ENCODE data around the gene GRIN2A.
"Not testable (repeated sequence)": the region's sequence is repeated elsewhere in the genome, so short reads cannot be mapped to it uniquely, and the experiment has no call there.

Gene GRIN2A

DNA sequence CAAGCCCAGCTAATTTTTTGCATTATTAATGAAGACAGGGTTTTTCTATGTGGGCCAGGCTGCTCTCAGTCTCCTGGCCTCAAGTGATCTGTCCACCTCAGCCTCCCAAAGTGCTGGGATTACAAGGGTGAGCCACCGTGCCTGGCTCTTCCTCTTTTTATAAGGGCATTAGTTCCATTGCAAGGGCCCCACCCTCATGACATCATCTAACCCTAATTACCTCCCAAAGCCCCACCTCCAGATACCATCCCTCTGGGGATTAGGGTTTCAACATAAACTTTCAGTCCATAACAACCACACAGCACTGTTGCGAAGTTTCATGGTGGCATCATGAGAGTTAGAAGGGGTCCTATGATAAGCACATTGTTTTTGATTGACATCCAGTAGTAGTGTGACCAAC is 277.7 kb downstream of the GRIN2A start:
- no peak overlapping the region for H3K4me3 ChIP-seq (ENCODE audit: low read depth, low read length)
- DNase-seq (ENCODE audit: low read depth), result no peak

DNA sequence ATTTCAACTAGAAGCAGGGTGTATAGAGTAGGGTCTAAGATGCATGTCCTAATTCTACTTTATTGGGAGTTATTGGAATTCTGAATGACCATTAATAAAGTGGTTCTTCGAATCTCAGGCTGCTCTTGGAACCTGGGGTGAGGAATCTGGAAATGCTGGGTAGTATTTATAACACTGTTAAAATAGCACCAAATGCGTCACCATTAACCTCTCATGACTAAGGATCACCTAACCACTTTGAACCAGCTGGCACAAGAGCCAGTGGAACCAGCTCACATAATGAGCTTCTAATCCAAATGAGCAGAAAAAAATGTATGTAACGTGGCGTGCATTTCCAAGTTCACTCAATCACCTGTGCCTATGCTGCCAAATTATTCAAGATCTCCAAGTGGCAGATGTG is 281.7 kb downstream of the GRIN2A start:
- no peak for DNase-seq (ENCODE audit: low read depth)
- H3K4me3 ChIP-seq (ENCODE audit: low read depth, low read length), result no peak overlapping the region

DNA sequence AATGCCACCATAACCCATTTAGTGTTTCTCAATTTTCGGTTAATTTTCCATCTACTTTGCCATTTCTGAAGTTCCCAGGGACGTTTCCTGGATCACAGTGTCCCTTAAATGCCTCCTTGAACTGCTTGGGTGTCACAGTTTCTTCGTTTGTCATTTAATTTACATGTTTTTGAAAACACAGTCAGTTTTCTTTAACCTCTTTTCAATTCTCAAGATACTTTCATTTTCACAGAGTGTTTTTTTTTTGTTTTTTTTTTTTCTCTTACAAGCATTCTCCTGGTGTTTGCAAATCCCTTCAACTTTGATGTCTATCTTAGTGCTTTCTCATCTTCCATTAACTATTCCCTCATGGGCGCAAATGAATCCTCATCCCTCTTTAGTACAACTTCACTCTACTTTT is 283.7 kb downstream of the GRIN2A start:
- no peak overlapping the region for H3K4me3 ChIP-seq (ENCODE audit: low read depth, low read length)
- DNase-seq (ENCODE audit: low read depth), result no peak

DNA sequence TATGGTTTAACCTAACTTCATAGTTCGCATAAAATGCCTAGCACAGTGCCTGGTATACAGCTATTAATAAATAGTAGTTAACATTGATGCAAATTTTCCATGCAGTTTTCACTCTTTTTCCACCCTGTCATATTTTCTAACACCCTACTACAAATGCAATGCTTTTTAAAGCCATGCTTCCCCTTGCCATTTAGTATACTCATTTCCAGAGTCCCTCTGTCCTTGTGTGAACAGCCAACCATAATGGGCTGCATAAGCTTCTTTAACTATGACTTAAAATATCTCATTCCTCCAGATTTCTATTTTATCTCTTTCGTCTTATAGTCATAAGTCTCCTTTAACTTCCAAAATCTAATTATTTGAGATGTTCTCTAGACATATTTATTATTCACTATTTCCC is 284.1 kb downstream of the GRIN2A start:
- H3K4me3 ChIP-seq (ENCODE audit: low read depth, low read length), result no peak overlapping the region
- no peak for DNase-seq (ENCODE audit: low read depth)

DNA sequence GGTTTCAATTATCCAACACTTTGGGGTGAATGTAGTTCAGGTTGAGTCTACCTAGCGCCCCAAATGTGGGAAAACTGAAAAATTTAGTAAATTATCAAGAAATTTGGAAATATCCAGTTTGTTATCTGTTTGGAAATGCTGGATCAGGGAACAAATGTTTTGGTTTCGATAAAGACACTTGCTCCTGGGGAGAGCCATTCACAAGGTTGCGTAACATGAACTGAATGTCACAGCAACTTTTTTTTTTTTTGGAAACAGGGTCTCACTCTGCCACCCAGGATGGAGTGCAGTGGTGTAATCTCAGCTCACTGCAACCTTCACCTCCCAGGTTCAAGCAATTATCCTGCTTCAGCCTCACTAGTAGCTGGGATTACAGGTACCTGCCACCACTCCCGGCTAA is 286.4 kb downstream of the GRIN2A start:
- no peak for DNase-seq (ENCODE audit: low read depth)
- H3K4me3 ChIP-seq (ENCODE audit: low read depth, low read length), result no peak overlapping the region

DNA sequence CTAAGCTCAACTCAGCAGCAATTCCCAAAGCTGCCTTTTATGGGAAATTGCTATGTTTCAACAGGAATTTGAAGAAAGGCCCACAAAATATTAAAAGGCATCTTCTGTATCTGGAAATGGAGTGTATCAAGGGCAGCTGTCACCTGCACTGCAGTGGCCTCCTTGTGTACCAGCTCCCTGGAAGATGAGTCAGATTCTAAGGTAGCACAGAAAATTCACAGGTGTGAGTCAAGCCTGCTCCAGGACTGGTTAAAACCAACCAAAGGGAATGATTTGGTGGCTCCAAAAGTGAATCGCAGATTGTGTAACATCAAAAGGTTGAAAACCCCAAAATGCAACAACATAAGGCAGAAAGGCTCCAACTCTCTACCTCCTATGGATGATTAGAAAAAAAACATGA is 296.4 kb downstream of the GRIN2A start:
- no peak overlapping the region for H3K4me3 ChIP-seq (ENCODE audit: low read depth, low read length)
- DNase-seq (ENCODE audit: low read depth), result no peak

DNA sequence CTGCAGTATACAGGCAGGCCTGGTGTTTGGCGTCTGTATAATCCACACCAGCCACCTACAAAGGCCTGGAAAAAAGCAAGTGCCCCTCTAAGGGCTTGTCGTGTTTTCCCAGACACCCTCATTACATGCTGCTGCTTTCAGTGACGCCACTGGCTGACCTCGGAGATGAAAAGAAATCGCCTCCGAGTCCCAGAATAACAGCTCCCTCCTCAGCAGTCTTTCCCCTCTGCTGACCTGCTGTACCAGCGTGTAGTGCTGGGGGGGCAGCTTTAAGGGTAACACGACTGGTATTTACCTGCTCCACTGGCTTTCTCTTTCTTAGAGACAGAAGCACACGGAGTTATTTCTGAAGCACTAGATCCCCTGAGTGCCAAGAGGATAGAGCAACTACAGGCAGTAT is 296.8 kb downstream of the GRIN2A start:
- no peak for DNase-seq (ENCODE audit: low read depth)
- no peak overlapping the region for H3K4me3 ChIP-seq (ENCODE audit: low read depth, low read length)

DNA sequence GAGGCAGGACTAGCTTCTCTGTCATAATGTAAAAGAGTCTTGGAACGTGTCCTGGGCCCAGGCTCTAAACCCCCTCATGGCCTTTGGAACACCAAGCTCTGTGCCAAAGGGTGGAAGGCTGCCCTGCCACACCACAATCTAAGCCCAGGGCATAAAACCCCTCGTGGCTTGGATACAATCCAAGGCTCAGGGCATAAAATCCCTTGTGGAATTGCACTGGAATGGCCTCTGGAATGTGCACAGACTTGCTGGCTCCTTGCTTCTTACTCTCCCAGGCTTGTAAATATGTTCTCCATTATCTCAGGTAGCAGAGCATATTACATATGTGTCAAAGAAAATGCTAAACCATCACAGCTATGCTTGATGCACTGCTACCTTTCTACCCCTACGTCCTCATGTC is 306.2 kb downstream of the GRIN2A start:
- DNase-seq (ENCODE audit: low read depth); H3K4me3 ChIP-seq (ENCODE audit: low read depth, low read length): not testable (repeated sequence)

DNA sequence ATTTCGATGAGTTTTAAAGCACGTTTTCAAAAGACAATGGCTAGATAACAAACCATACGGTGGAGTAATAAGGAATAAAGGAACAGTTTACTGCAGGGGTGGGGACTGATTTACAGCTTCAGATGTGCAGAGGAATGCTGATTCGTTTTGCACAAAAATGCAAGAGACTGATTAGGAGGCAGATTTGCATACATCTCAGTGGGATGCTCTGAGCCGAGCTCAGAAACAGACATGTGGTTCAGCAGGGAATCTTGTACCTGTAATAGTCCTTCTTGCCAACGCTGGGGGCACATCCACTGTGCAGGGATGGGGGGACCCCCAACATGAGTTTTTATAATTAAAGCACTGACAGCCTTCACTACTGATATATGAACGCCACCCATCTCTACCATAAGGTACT is 308.0 kb downstream of the GRIN2A start:
- no peak for DNase-seq (ENCODE audit: low read depth)
- no peak overlapping the region for H3K4me3 ChIP-seq (ENCODE audit: low read depth, low read length)

DNA sequence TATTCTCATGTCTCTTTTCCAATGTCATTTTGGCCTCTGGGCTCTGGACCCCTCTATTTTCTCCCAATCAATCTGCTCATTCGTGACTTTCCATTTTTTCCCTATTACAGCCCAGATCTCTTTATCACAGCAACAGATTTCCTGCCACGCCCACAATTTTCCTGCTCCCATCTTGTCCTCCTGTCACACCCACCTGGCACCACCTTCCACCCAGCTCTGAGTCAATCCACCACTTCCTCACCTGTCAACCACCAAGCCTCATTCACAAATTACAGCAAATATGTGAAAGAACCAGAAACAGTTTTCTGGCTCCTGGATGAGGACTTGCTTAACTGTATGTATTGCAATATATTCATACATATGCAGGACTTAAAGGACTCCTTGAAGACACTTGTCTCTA is 311.3 kb downstream of the GRIN2A start:
- DNase-seq (ENCODE audit: low read depth), result no peak

DNA sequence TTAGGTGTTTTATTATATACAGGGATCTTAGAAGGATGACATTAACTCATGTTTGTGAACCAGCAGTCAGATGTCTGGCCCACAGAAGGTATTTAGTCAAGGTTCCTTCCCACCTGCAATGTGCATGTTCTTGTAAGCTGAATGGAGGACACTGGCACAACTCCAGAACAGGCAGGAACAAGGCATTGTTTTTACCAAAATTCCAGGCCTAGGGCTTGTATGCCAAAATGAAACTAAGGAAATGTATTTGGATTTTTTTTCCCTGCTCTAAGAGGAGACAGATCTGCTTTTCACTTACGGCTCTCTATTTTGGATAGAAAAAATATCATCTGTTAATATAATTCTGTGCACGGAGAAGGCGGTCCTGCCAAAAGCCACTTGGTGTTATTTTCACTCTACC is 312.5 kb downstream of the GRIN2A start:
- H3K4me3 ChIP-seq (ENCODE audit: low read depth, low read length), result no peak overlapping the region
- DNase-seq (ENCODE audit: low read depth), result no peak

More for the DNA sequence above, 311.3 kb downstream of the GRIN2A start:
- H3K4me3 ChIP-seq (ENCODE audit: low read depth, low read length), result no peak overlapping the region

DNA sequence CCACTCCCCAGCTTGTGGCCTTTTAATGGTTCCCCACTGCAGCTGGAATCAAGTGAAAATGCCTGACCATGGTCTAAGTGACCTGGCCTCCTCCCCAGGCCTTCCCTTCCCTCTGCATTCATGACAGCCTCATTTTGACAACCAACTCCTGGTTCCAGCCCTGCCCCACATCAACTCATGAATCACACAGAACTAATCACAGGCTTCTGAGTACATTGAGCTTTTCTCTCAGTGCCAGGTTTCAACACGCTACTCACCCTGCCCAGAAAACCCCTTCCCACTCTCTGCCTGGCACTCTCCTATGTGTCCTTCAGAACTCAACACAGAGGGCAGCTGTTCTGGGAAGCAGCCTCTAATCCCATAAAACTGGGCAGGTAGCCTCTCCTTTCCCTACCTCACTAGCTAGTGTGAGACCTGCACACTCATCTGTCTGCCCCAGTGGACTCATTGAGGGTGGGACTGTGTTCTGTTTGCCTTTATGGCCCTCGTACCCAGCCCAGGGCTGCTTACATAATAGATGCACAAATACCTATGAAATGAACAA is 313.6 kb downstream of the GRIN2A start:
- no peak for DNase-seq (ENCODE audit: low read depth)
- H3K4me3 ChIP-seq (ENCODE audit: low read depth, low read length), result no peak overlapping the region

DNA sequence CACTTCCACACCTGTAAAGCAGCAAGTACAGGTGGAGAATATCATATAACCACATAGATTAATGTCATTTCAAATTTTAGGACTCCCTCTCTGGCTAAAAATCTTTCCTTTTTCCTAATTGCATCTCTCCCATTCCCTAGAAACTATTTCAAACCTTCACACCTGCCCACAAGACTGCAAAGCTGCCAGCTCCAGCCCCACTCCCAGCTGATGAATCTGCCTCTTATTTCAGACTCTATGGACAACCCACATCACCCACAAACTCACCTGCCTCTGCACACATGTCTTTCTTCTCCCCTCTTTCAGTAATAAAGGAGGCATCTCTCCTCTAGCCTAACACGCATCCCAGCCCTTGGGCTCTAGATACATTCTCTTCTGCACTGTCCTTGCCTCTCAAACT is 315.1 kb downstream of the GRIN2A start:
- H3K4me3 ChIP-seq (ENCODE audit: low read depth, low read length), result no peak overlapping the region

DNA sequence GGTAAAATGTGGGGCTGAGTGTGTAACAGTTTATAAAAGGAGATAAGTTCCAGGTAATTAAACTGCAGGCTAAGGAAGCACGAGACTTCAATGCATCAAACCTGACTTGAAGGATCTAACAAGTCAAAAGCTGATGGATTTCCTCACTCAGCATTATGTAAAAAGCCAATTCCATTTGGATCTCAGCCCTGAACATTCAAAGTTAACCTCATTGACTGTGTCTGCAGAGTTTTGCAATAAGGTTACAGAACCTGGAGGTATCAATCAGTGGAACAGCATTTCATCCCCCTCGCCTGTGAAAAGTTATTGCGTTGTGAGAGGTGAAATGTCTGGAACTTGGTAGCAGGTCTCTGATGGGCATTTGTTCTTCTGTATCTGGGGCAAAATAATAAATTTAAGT is 317.8 kb downstream of the GRIN2A start:
- no peak overlapping the region for H3K4me3 ChIP-seq (ENCODE audit: low read depth, low read length)
- no peak for DNase-seq (ENCODE audit: low read depth)

More for the DNA sequence above, 315.1 kb downstream of the GRIN2A start:
- DNase-seq (ENCODE audit: low read depth), result no peak

DNA sequence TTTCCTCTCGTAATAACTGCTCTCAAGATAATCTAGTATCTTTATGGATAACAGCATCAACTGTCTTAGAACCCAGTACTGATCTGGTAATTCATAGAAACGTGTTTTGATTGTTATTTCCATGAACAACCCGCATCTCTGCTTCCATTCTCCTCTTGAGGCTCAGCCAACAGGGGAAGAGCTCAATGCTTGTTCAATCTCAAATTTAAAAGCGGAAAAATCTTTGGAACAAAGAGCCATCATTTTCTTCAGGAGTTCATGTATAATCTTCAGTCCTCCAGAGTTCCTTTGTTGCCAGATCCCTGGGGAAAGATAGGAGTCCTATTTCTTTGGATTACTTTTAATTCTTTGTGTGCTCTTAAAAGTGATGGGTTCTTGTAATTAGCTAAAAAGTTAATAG is 319.9 kb downstream of the GRIN2A start:
- no peak overlapping the region for H3K4me3 ChIP-seq (ENCODE audit: low read depth, low read length)
- no peak for DNase-seq (ENCODE audit: low read depth)

DNA sequence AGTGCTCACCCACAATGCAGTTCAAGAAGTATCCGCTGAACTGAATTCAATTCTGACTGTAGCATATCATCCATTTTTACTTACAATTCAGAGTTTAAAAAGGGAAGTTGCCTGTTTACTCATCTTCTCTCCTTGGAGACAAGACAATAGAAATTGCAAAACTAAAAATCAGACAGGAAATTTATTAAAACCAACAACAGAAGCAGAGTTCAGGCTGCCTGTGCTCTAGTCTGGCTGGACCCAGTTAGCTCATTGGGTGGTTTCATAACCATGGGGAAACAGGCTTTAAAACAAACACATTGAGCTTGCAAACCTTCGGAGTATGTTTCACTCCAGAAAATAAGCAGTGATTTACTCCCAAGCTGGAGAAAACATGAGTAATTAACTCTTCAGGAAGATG is 321.4 kb downstream of the GRIN2A start:
- DNase-seq (ENCODE audit: low read depth), result no peak
- no peak overlapping the region for H3K4me3 ChIP-seq (ENCODE audit: low read depth, low read length)

DNA sequence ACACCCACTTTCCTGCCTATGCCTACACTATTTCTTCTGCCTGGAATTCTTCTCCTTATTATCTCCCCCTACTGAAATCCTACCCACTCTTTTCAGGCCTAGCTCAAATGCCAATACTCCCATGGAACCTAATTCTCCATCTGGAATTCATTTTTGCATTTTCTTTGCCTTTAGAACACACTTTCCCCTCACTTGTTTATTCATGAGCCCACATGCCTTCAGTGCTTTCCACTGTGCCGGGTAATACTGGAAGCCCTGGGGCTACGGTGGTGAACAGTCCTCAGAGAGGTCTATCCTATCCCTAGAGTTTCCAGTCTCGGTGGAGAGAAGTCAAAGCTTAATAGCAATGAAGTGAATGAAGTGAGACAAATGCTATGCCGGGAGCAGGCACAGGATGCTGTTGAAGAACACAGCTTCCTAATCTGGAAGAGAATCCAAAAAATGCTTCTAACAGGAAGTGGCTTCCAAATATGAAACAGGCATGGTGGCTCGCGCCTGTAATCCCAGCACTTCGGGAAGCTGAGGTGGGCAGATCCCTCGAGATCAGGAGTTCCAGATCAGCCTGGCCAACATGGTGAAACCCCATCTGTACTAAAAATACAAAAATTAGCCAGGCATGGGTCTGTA is 322.4 kb downstream of the GRIN2A start:
- H3K4me3 ChIP-seq (ENCODE audit: low read depth, low read length), result no peak overlapping the region
- no peak for DNase-seq (ENCODE audit: low read depth)

DNA sequence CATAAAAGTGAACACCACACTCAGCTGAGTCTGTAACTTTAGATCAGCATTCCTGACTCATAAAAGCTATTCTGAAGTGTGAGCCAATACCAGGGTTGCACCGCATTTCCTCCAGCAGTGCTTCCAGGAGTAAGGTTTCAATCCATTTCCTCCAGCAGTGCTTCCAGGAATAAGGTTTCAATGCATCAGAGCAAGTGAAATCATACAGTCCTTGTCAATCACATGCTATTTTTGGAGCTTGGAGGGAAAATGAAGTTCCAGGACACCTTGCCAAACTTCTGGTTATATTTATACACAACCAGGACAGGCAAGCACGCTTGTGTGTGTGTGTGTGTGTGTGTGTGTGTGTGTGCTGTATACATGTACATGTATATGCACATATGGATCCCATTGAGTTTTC is 327.6 kb downstream of the GRIN2A start:
- no peak overlapping the region for H3K4me3 ChIP-seq (ENCODE audit: low read depth, low read length)
- DNase-seq (ENCODE audit: low read depth), result peak; percentile 25

DNA sequence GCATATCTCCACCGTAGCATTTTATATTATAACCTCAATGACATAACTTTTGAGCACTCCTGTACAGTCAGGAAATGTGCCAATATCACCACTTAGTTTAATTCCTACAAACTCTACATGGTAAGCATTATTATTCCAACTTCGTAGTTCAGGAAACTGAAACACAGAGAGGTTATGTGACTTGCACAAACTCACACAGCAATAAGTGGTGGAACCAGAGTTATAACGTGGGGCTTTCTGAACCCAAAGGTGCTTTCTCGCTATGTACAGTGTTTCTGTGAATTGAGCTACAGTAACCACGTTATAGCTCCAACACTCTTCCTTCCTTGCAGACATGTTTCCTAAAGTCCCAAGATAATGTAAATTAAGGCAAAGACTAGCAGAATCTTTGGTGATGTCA is 330.2 kb downstream of the GRIN2A start:
- DNase-seq (ENCODE audit: low read depth), result no peak

DNA sequence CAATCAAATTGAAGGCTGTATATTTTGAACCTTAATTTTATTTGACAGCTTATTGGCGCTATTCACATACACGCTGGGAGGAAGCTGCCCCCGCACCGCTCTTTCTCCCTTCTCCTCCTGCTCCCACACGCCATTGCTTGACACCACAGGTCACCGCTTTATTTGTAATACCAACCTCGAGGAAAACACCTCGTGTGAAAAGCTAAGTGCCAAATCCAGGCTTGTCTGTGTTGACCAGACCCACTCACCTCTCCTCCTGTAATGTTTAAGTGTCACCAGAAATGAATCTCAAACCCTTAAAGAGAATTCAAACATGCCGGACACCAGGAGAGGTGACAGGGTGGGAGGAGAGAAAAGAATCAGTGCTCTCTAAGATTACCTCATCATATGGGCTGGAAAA is 331.4 kb downstream of the GRIN2A start:
- DNase-seq (ENCODE audit: low read depth), result no peak
- no peak overlapping the region for H3K4me3 ChIP-seq (ENCODE audit: low read depth, low read length)

More for the DNA sequence above, 330.2 kb downstream of the GRIN2A start:
- no peak overlapping the region for H3K4me3 ChIP-seq (ENCODE audit: low read depth, low read length)

DNA sequence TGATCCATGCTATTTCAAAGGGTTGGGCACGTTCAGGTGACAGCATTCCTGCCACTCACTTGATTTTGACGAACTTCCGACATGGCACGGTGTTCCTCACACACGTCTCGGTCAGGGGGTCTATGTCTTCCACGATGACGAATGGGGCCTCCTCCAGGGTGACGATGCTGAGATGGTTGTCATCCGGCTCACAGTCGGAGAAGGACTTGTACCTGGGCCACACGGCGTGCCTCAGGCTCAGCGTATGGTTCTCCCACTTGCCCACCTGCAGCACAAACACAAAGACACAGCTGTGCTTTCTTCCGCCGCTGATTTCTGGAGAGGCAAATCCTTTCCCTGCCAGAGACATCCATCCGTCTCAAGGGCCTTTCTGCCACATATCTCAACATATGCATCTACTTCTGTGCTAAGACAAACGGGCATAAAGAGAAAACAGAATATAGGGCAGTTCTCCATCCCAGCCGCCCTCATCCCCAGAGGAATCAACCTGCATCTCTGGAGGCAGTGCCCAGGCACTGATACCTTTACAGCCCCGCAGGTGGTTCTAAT is 332.5 kb downstream of the GRIN2A start:
- DNase-seq (ENCODE audit: low read depth), result no peak
- H3K4me3 ChIP-seq (ENCODE audit: low read depth, low read length), result no peak overlapping the region
